Measurements from ENCODE around the gene CHD9.

- TF ChIP-seq CTCF (conservative IDR thresholded peaks at IDR 0.05; ENCODE audit: low read length) (no peak), EZH2phosphoT487 (IDR thresholded peaks at IDR 0.05; ENCODE audit: borderline replicate concordance) (no peak)
Observed at GRCh38 chr16:53036066-53036465, 18.7 kb upstream of the CHD9 start.
